Activated CD4-positive, alpha-beta memory T cell treated with anti-CD3 and anti-CD28 coated beads for 36 hours (primary cell): ENCODE data around the gene P2RX5. TPM values are rescaled to one million over a fixed set of nuclear protein-coding genes. Genes with fewer than 3 reads are reported as not detected.

ENCODE experiments used
- CTCF ChIA-PET: fragments of 350-600 bp; sonication (Branson Sonifier 250); formaldehyde crosslinking; loops from one replicate; lab custom pipeline; 2021; ENCODE audit warnings: antibody characterized with exemption, inconsistent platforms; lab: Charles Lee
- POLR2A ChIA-PET: fragments of 350-600 bp; sonication (Branson Sonifier 250); formaldehyde crosslinking; loops from one replicate; lab custom pipeline; 2021; ENCODE audit warnings: antibody characterized with exemption; lab: Charles Lee
- DNase-seq: peaks from one replicate; pipeline ENCODE4 v3.0.0-alpha.2; 2020
- H3K27ac Mint-ChIP-seq: one replicate; pipeline ENCODE4 v1.8.0; 2021; ENCODE audit warnings: mixed read lengths
- H3K27me3 Mint-ChIP-seq: one replicate; pipeline ENCODE4 v1.8.0; 2021; ENCODE audit warnings: mixed read lengths
- H3K36me3 Mint-ChIP-seq: one replicate; pipeline ENCODE4 v1.8.0; 2021; ENCODE audit warnings: mixed read lengths
- H3K4me1 Mint-ChIP-seq: one replicate; pipeline ENCODE4 v1.8.0; 2021; ENCODE audit warnings: low read depth, mixed read lengths
- H3K4me3 Mint-ChIP-seq: one replicate; pipeline ENCODE4 v1.8.0; 2021; ENCODE audit warnings: mild to moderate bottlenecking, mixed read lengths
- H3K9me3 Mint-ChIP-seq: one replicate; pipeline ENCODE4 v1.8.0; 2021; ENCODE audit warnings: mixed read lengths
- intact Hi-C: fragments of 100-400 bp; cut with micrococcal nuclease; formaldehyde crosslinking; loops from one replicate; pipeline ENCODE4 v1.15.1; 2023
- total RNA-seq, 2 experiments: library from RNA; stranded (reverse); gene quantifications; one replicate each; pipeline ENCODE4 v1.2.3, GENCODE V29; 2021

P2RX5 gene
- total RNA-seq, 2 experiments from 2014 or later, result 37.6 to 43.2 TPM

DNA sequence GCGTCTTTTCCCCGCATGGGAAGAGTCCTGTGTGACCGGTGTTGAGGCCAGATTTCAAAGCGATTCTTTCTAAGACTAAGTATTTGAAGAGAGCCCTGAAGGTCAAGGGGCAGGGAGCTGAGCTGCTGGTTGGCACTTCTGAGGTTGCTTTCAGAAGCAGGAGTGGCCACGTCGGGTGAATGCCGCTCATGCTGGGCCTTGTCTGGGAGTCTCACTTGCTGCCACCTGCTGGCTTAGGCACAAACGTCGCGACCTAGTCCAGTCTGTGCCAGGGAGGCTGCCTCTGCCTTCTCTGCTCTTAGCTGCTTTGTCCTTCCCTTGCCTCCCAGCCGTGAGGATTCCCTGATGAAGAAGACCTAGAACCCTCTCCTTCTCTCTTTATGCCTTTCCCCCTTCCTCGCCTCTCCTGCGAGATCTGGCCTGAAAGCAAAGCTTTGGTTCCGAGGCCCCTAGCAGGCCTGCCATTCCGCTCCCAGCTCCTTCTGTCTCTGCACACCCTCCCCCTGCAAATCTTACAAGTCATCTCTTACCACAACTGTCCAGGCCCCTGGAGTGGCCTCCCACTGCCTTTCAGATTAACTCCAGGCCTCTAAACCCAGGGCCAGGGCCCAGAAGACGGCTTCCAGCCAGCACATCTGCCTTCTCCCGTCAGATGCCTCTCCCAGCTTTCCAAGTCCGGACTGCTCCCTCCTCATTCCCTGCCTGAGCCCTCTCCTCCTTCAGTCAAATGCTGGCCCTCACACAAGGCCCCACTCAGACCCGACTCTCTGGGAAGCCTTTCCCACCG, 48.0 kb downstream of the P2RX5 start:
- H3K9me3 Mint-ChIP-seq, result no peaks in the 10 kb centered on the region
- H3K27me3 Mint-ChIP-seq, result no peaks in the 10 kb centered on the region
- intact Hi-C loops, result loop anchor here (1.0 kb wide), 1 partner anchor 46 kb away; no protein-coding TSS in a partner anchor
- H3K4me3 Mint-ChIP-seq, result no peak overlapping the region
- peaks cover 8% of the 10 kb centered on the region for H3K4me1 Mint-ChIP-seq
- H3K27ac Mint-ChIP-seq, result no peak overlapping the region
- peaks cover 23% of the 10 kb centered on the region for H3K36me3 Mint-ChIP-seq
- DNase-seq, result peak; percentile 71
- ChIA-PET CTCF (interaction anchor here (0.7 to 3.3 kb wide), 5 partner anchors 11 to 818 kb away, joined by 3 to 25 read pairs (median 19); partner anchors contain the start of genes CTNS, SHPK and TRPV3), POLR2A (interaction anchor here (1.9 kb wide), 1 partner anchor 12 kb away, joined by 6 read pairs; the partner anchor contains the start of genes CTNS and SHPK)

DNA sequence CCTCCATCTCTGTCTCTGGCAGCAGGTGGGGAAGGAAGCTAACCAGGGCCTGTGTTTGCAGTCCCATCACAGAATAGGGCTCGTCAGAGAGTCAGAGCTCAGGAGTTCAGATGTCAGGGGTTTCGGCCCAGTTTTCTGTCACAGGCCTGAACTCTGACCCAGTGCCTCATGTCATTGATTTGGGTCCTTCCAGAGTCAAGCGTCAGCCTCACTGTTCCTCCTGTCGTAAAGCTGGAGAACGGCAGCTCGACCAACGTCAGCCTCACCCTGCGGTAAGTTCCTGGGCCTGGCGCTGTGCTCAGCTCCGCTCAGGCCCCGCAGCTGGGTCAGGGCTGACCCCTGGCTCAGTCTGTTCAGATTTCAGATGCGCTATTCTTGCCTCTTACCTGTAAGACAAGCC, 48.7 kb downstream of the P2RX5 start:
- Mint-ChIP-seq H3K27me3 (no peaks in the 10 kb centered on the region), H3K27ac (no peak overlapping the region), H3K4me1 (peaks cover 12% of the 10 kb centered on the region), H3K36me3 (peaks cover 27% of the 10 kb centered on the region), H3K4me3 (no peak overlapping the region), H3K9me3 (no peaks in the 10 kb centered on the region)
- ChIA-PET CTCF (interaction anchor here (1.0 to 3.3 kb wide), 4 partner anchors 10 to 599 kb away, joined by 3 to 25 read pairs (median 20); partner anchors contain the start of genes CTNS and SHPK), POLR2A (interaction anchor here (1.9 kb wide), 1 partner anchor 11 kb away, joined by 6 read pairs; the partner anchor contains the start of genes CTNS and SHPK)
- DNase-seq, result no peak
- intact Hi-C loops, result no loop called here

DNA sequence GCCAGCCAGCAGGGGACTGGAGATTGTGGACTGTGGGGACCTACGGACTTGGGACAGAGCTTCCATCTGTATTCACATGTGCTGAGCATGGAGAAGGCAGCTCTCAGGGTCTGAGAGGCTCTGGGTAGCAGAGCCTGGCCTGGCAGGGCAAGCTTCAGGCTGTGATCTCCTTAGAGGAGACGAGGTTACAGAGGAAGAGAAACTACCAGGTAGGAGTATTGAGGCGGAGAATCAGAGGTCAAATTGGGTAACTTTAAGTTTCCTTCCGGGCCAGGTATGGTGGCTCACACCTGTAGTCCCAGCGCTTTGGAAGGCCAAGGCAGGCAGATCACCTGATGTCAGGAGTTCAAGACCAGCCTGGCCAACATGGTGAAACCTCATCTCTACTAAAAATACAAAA, 50.6 kb downstream of the P2RX5 start:
- Mint-ChIP-seq H3K4me1 (peaks cover 21% of the 10 kb centered on the region), H3K36me3 (peaks cover 35% of the 10 kb centered on the region), H3K4me3 (no peak overlapping the region), H3K27me3 (no peaks in the 10 kb centered on the region), H3K27ac (no peak overlapping the region), H3K9me3 (no peaks in the 10 kb centered on the region)
- POLR2A ChIA-PET, result no interaction called here
- no peak for DNase-seq
- CTCF ChIA-PET, result interaction anchor here (1.0 kb wide), 1 partner anchor 9 kb away, joined by 5 read pairs; the partner anchor contains the start of genes CTNS and SHPK
- intact Hi-C loops, result no loop called here

DNA sequence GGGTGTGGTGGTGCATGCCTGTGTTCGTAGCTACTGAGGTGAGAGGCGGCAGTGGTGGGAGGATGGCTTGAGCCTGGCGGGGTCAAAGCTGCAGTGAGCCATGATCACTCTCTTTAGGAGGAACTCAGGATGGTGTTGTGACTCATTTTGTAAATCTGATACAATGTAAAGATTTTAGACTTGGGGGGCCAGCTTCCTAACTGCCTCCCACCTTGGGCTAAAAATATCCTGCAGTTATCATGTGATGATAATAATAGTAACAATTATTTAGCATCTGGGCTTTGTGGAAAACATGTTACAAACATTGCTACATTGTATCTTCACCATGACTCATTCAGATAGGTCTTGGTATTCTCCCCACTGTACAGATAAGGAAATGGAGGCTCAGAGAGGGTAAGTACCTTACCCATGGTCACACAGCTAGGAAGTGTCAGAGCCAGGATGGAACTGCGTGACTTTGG, 52.0 kb downstream of the P2RX5 start:
- intact Hi-C loops, result loop anchor here (5.0 kb wide), 1 partner anchor 87 kb away; the partner anchor contains the start of gene TRPV3
- CTCF ChIA-PET, result interaction anchor here (1.1 to 1.5 kb wide), 2 partner anchors 38 to 596 kb away, joined by 3 to 4 read pairs; no protein-coding TSS in a partner anchor
- no peaks in the 10 kb centered on the region for H3K27me3 Mint-ChIP-seq
- no peak overlapping the region for H3K4me3 Mint-ChIP-seq
- H3K36me3 Mint-ChIP-seq, result peaks cover 36% of the 10 kb centered on the region
- H3K4me1 Mint-ChIP-seq, result peaks cover 32% of the 10 kb centered on the region
- no peaks in the 10 kb centered on the region for H3K9me3 Mint-ChIP-seq
- peak overlapping the region; percentile 66 for H3K27ac Mint-ChIP-seq
- peak; percentile 50 for DNase-seq
- POLR2A ChIA-PET, result no interaction called here

DNA sequence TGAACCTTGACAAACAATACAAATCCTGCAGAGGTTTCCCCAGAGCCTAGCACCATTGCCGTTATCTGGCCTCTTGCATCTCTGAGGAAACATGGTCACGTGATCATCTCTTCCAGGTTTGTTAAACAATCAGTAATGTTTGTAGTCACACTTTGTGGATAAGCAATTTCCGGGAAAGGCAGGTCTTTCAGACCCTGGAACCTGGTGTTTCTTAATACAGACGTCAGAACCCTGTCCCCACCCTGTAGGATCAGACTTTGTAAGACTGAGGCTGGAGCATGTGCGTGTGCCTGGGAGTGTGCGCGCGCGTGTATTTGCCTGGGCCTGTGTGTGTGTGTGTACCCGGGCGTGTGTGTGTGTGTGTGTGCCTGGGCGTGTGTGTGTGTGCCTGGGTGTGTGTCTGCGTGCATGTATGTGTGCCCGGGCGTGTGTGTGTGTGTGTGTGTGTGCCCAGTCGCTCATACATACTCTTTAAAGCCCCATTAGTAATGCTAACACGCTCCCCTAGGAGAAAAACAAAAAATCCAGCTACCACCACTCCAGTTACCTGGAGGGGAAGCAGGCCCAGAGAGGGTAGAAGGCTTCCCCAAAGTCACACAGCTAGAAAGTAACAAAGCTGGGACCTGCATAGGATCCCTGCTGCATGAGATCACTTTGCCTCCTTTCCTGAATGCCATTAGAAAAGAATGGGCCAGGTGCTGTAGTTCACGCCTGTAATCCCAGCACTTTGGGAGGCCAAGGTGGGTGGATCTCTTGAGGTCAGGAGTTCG, 54.1 kb downstream of the P2RX5 start:
- no peaks in the 10 kb centered on the region for H3K27me3 Mint-ChIP-seq
- H3K36me3 Mint-ChIP-seq, result peaks cover 32% of the 10 kb centered on the region
- CTCF ChIA-PET, result interaction anchor here (1.4 kb wide), 1 partner anchor 41 kb away, joined by 3 read pairs; no protein-coding TSS in a partner anchor
- H3K9me3 Mint-ChIP-seq, result no peaks in the 10 kb centered on the region
- peak overlapping the region; percentile 28 for H3K27ac Mint-ChIP-seq
- peaks cover 47% of the 10 kb centered on the region for H3K4me1 Mint-ChIP-seq
- POLR2A ChIA-PET, result interaction anchor here (1.5 kb wide), 1 partner anchor 8 kb away, joined by 3 read pairs; no protein-coding TSS in a partner anchor
- no peak for DNase-seq
- intact Hi-C loops, result loop anchor here (2.0 to 5.0 kb wide), 2 partner anchors 27 to 85 kb away; partner anchors contain the start of genes EMC6, TAX1BP3 and TRPV3
- H3K4me3 Mint-ChIP-seq, result no peak overlapping the region

DNA sequence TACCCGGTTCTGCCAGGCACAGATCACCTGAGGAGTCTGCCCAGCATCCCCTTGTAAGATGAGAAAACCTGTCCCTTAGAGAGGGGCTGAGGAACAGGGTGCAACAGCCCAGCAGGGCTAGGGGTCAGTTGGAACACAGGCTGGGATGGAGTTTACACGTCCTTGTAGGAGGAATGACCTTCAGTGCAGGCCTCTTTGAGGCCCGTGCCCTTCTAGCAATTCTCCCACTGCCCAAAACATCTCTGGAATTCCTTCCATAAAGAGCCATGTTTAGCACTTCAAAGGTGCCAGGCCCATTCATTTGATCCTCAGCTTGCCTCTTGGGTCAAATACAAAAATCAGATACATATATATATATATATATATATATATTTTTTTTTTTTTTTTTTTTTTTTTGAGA, 54.9 kb downstream of the P2RX5 start:
- no peaks in the 10 kb centered on the region for H3K27me3 Mint-ChIP-seq
- POLR2A ChIA-PET, result interaction anchor here (1.3 to 1.5 kb wide), 2 partner anchors 9 to 82 kb away, joined by 3 to 4 read pairs; no protein-coding TSS in a partner anchor
- CTCF ChIA-PET, result interaction anchor here (1.3 to 1.4 kb wide), 2 partner anchors 38 to 42 kb away, joined by 3 read pairs; no protein-coding TSS in a partner anchor

DNA sequence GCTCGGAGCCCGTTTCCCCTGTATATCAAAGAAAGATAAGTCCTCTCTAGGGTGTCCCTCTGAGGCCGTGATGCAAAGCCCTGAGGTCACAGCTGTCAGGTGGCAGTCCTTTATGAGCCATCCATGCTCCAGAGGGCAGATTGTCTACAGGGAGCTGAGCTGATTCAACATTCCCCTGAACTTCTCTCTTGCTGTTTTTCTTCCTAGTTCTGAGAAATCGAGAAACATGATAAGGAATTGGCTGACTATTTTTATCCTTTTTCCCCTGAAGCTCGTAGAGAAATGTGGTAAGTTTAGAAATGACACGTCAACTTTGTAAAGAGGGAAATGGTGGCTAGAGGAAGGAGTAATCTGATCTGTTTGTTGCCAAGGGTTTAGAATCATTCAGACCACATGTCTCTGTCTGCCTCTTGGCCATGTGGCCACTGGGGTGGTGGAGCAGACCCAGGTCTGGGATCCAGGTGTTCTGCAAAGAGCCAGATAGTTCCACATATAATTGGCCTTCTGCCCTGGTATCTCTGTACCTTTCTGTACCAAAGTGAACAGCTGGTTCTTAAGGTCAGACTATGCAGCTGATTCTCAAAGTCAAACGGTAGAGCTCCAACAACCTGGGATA, 55.9 kb downstream of the P2RX5 start:
- Mint-ChIP-seq H3K27ac (peak overlapping the region; percentile 88), H3K4me1 (peaks cover 44% of the 10 kb centered on the region), H3K36me3 (peaks cover 26% of the 10 kb centered on the region), H3K9me3 (no peaks in the 10 kb centered on the region), H3K27me3 (no peaks in the 10 kb centered on the region), H3K4me3 (peak overlapping the region; percentile 59)
- CTCF ChIA-PET, result interaction anchor here (0.6 to 1.3 kb wide), 2 partner anchors 39 to 626 kb away, joined by 3 read pairs; no protein-coding TSS in a partner anchor
- peak; percentile 74 for DNase-seq
- intact Hi-C loops, result loop anchor here (1.0 to 5.0 kb wide), 3 partner anchors 29 to 83 kb away; partner anchors contain the start of genes EMC6, TAX1BP3 and TRPV3
- POLR2A ChIA-PET, result interaction anchor here (1.3 to 1.4 kb wide), 2 partner anchors 71 to 81 kb away, joined by 3 to 4 read pairs; no protein-coding TSS in a partner anchor

More for the DNA sequence above, 54.9 kb downstream of the P2RX5 start:
- Mint-ChIP-seq H3K36me3 (peaks cover 32% of the 10 kb centered on the region), H3K4me3 (no peak overlapping the region), H3K27ac (peak overlapping the region; percentile 88), H3K9me3 (no peaks in the 10 kb centered on the region), H3K4me1 (peaks cover 47% of the 10 kb centered on the region)
- no peak for DNase-seq
- intact Hi-C loops, result loop anchor here (2.0 to 5.0 kb wide), 2 partner anchors 28 to 84 kb away; partner anchors contain the start of genes EMC6, TAX1BP3 and TRPV3

DNA sequence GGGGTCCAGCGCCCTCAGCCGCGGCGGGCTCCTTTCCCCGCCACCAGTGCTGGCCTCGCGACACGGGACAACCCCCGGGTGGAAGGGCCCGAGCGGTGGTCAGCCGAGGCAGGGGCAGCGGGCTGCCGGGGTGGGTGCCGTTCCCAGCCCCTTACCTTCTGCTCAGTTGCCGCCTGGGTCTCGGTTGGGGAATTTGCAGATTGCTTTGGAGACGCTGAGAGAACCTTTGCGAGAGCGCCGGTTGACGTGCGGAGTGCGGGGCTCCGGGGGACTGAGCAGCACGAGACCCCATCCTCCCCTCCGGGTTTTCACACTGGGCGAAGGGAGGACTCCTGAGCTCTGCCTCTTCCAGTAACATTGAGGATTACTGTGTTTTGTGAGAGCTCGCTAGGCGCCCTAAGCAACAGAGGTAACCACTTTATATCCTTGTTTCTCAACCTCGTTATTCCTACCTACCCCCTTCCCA, 59.0 kb downstream of the P2RX5 start:
- H3K4me1 Mint-ChIP-seq, result peaks cover 41% of the 10 kb centered on the region
- peak overlapping the region; percentile 94 for H3K4me3 Mint-ChIP-seq
- ChIA-PET CTCF (interaction anchor here (1.2 to 5.0 kb wide), 4 partner anchors 10 to 209 kb away, joined by 5 to 25 read pairs (median 11); partner anchors contain the start of gene NCBP3), POLR2A (interaction anchor here (0.8 to 1.5 kb wide), 3 partner anchors 11 to 506 kb away, joined by 3 to 6 read pairs (median 6); partner anchors contain the start of genes CYB5D2, EMC6 and ZZEF1)
- H3K27me3 Mint-ChIP-seq, result no peaks in the 10 kb centered on the region
- peaks cover 12% of the 10 kb centered on the region for H3K36me3 Mint-ChIP-seq
- intact Hi-C loops, result no loop called here
- H3K27ac Mint-ChIP-seq, result no peak overlapping the region
- peak; percentile 23 for DNase-seq
- no peaks in the 10 kb centered on the region for H3K9me3 Mint-ChIP-seq

DNA sequence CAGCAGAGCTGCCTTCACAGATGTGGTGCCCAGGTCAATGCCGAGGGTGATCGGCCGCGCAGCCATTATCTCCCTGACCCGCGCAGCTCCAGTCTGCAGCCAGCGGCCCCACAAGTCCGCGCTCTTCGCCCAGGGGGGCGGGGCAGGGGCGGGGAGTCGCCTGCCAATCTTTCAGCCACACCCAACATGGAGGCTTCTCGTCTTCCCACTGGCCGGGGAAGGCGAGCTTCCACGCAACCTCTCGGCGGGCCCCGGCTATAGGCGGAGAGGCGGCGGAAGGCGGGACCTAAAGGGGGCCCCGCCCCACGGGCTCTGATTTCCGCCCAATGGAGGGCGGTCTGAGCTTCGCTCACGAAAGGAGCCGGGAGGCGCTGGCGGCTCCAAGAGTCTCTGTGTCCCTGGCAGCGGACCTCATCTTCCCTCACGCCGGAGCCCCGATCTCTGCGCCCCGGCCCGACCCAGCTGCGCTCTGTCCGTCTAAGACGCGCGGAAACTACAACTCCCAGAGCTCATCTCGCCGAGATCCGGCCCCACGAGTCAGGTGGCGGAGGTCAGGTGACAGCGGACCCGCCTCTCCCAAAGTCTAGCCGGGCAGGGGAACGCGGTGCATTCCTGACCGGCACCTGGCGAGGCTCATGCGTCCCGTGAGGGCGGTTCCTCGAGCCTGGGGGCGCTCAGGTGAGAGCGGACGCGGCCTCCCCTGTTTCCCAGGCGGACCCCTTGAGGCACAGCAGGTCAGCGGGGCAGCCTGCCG, 59.6 kb downstream of the P2RX5 start, which contains the start of the genes CTNS and SHPK:
TSS of gene CTNS (plus strand) at position 607 of the 754 bp plus-strand sequence. CDS start 3,447 bp downstream, outside the sequence.
TSS of gene SHPK (minus strand) at position 97 of the 754 bp plus-strand sequence. CDS start at position 66, 31 bp downstream.
- CTCF ChIA-PET, result interaction anchor here (0.7 to 5.0 kb wide), 9 partner anchors 8 to 587 kb away, joined by 3 to 25 read pairs (median 5); partner anchors contain the start of genes NCBP3 and TAX1BP3
- peak; percentile 96 for DNase-seq
- H3K4me3 Mint-ChIP-seq, result peak within 1 kb of the TSS; percentile 94
- H3K9me3 Mint-ChIP-seq, result no peaks in the 10 kb centered on the region
- H3K27me3 Mint-ChIP-seq, result no peaks in the 10 kb centered on the region
- POLR2A ChIA-PET, result interaction anchor here (0.8 to 1.5 kb wide), 3 partner anchors 11 to 507 kb away, joined by 3 to 6 read pairs (median 6); partner anchors contain the start of genes CYB5D2, EMC6 and ZZEF1
- peak within 1 kb of the TSS; percentile 96 for H3K27ac Mint-ChIP-seq
- intact Hi-C loops, result no loop called here
- peaks cover 38% of the 10 kb centered on the region for H3K4me1 Mint-ChIP-seq
- peaks cover 9% of the 10 kb centered on the region for H3K36me3 Mint-ChIP-seq
